ENCODE data around the gene NDUFA3. TPM values are rescaled to one million over a fixed set of nuclear protein-coding genes. Genes with fewer than 3 reads are reported as not detected.

The NDUFA3 gene
- total RNA-seq, 1 donor from 2014 or later, result 11.7 TPM

- no peak for DNase-seq (ENCODE audit: extremely low read depth, low read depth, low spot score)
Measured at GRCh38 chr19:54107876-54108490, 5.3 kb downstream of the NDUFA3 start.

DNA sequence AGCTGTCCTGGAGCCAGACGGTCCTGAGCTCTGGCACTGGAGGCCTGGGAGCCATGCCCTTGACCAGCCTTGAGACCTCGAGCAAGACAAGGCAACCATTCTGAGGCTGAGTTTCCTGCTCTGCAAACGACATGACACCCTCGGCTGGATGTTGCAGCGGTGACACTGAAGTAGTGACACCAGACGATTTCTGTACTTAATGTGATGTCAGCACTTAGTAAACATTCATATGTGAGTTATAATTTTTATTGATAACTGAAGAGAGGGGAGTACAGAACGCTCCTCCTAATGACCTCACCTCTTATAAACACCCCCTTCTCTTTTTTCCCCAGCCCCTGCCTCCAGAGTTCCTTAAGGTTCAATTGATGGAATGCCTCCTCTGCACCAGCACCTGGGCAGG is 5.8 kb downstream of the NDUFA3 start:
- DNase-seq (ENCODE audit: extremely low read depth, low read depth, low spot score), result no peak

DNA sequence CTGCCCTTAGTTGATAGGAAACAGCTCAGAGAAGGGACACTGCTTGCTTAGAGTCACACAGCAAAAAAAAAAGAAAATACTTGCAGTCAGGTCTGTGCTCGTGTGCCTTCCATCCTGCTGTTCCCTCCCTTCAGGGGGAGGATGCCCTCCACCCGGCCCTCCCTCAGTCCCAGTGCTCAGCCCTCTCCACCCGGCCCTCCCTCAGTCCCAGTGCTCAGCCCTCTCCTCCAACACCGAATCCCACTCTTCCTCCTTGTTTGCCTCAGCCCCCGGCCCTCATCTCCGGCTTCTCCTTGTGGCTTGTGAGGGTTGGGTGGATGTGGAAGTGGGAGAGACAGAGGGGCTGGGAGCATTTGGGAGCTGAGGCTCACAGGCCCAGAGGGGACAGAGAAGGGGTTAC is 7.0 kb downstream of the NDUFA3 start:
- no peak for DNase-seq (ENCODE audit: extremely low read depth, low read depth, low spot score)

GRCh38 chr19:54114340-54115108 is 11.9 kb downstream of the NDUFA3 start:
- no peak for DNase-seq (ENCODE audit: extremely low read depth, low read depth, low spot score)

GRCh38 chr19:54115109-54116063 is 12.7 kb downstream of the NDUFA3 start, which contains the start of the genes PRPF31 and TFPT:
Gene PRPF31, plus strand, starts transcription at chr19:54115754. Its CDS starts 2,525 bp downstream, at chr19:54118279.
Gene TFPT, minus strand, starts transcription at chr19:54115657. Its CDS starts 388 bp downstream, at chr19:54115269.
- DNase-seq (ENCODE audit: extremely low read depth, low read depth, low spot score), result peak; percentile 94

GRCh38 chr19:54121259-54121658 is 18.6 kb downstream of the NDUFA3 start:
- no peak for DNase-seq (ENCODE audit: extremely low read depth, low read depth, low spot score)

- DNase-seq (ENCODE audit: extremely low read depth, low read depth, low spot score), result no peak
Measured at GRCh38 chr19:54123682-54124081, 21.0 kb downstream of the NDUFA3 start.

DNA sequence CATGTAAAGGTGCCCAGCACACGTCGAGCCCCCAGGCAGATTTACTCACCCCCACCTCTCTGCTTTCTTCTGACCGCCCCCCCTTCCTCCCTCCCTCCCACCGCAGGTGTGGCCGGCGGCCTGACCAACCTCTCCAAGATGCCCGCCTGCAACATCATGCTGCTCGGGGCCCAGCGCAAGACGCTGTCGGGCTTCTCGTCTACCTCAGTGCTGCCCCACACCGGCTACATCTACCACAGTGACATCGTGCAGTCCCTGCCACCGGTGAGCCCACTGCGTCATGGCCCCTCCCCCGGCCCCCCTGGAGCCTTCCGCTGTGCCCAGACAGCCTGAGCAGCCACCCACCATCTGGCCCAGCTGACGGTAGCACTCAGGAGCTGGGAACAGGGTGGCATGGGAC is 21.7 kb downstream of the NDUFA3 start:
- DNase-seq (ENCODE audit: extremely low read depth, low read depth, low spot score), result no peak

DNA sequence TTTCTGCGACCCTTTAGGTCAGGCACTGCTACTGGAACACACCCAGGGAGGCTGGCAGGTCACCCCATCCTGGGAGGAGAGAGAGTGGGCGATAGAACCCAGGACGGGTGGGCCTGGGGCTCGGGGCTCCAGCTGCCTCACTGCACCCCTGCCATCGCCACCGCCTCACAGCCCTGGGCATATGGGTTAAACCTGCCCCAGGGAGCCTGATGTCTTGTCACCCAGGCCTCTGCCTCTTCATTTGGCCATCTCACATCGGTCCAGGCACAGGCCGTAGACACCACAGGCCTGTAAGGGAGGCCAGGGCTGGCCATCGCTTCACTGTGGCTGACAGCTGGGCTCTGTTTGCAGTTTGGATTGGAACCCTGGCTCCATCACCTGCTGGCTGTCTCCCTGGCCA is 23.1 kb downstream of the NDUFA3 start:
- DNase-seq (ENCODE audit: extremely low read depth, low read depth, low spot score), result no peak

DNA sequence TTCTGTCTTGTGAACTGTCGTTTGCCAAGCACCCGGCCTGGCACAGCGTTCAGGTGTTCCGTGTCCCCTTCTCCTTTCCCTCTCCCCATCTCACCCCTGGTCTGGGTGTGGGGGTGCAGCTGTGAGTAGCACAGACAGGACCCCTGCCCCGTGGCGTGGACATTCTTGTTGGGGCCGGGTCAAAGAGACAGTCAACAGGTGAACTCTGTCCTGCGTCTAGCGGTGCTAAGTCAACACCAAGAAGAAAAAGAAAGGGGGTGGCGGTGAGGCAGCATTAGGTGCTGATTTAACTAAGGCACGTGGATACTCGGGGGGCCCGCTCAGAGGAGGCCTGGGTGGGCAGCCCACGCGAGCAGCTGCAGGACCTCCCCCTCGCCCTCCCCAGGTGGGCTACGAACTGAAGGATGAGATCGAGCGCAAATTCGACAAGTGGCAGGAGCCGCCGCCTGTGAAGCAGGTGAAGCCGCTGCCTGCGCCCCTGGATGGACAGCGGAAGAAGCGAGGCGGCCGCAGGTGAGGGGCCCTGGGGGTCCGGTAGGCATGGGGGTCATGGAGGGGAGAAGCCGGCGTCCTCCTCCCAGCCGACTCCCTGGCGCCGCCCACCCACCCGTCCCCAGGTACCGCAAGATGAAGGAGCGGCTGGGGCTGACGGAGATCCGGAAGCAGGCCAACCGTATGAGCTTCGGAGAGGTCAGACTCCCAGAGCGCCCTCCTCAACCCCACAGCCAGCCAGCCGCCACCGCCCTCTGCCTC is 25.2 kb downstream of the NDUFA3 start:
- DNase-seq (ENCODE audit: extremely low read depth, low read depth, low spot score), result no peak

- no peak for DNase-seq (ENCODE audit: extremely low read depth, low read depth, low spot score)
Measured at GRCh38 chr19:54128441-54128725, 25.7 kb downstream of the NDUFA3 start.

- no peak for DNase-seq (ENCODE audit: extremely low read depth, low read depth, low spot score)
Measured at GRCh38 chr19:54128796-54129616, 26.4 kb downstream of the NDUFA3 start.

DNA sequence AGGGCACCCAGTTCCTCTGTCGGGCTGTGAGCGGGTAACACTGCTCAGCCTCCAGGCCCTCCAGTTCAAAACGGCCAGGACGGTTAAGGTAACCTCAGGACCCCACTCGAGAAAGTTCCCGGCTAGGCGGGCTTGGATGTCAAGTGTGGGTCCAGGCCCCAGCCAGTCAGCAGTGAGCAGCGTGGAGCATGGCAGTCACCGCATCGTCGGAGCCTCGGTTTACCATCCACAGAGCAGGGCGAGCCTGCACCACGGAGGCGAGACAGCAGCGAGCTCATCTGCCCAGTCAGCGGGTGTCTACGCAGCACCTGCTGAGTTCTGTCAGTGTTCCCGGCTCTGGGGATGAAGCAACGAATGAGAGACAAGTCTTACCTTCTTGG is 27.0 kb downstream of the NDUFA3 start:
- no peak for DNase-seq (ENCODE audit: extremely low read depth, low read depth, low spot score)

DNA sequence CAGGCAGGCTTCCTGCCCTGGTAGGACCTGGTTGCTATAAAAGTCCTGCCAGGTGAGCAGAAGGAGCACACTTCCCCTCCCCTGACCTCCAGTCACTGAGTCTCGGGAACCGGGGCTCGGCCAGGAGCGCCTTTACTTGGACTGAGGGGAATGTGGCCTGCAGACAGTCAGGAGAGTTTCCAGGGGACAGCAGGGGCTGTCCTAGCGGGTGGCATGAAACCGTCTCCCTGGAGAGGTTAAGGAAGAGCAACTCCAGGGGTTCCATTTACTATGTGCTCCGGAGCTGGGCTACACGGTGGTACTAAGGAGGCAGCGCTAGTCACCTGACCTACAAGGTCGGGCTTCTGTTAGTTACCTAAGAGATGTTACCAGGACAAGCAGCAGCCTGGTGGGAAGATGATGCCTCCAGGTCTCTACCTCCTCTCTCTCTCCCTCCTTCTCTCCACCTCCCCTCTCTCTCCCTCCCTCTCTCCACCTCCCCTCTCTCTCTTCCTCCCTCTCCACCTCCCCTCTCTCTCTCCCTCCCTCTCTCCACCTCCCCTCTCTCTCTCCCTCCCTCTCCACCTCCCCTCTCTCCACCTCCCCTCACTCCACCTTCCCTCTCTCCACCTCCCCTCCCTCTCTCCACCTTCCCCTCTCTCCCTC is 30.8 kb downstream of the NDUFA3 start:
- no peak for DNase-seq (ENCODE audit: extremely low read depth, low read depth, low spot score)

- no peak for DNase-seq (ENCODE audit: extremely low read depth, low read depth, low spot score)
Measured at GRCh38 chr19:54133957-54134590, 31.4 kb downstream of the NDUFA3 start.

DNA sequence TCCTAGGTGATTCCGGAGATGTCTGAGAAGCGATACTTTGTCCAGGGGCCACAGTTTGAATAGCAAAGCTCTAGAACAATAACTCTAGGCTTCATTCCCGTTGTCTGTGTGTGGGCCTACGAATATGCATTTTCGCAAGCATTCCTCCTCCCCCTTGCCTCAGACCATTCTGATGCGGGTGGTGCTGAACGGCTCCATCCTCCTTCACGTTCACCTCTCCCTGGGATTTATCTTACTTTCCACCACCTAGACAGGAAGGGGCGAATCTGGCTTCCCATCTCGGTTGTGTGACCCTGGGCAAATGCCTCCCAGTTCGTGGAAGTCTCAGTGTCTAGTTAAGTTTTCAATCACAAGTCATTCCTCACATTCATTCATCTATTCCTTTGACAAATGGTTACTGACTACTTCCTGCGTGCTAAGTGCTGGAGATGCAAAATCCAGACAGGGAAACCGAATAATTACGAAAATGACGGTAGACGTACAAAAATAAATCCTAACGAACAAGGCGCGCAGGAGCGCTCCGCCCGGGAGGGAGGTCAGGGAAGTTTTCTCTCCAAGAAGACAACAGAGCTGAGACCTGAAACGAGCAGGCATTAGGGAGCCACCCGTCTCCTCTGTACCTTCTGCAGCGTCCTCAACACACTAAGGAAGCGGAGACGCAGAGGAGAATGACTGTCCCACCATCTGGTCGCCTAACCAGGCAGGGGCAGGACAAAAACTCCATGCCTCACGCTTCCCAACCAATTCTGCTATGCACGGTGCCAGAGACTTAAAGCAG is 33.6 kb downstream of the NDUFA3 start:
- DNase-seq (ENCODE audit: extremely low read depth, low read depth, low spot score), result no peak

DNA sequence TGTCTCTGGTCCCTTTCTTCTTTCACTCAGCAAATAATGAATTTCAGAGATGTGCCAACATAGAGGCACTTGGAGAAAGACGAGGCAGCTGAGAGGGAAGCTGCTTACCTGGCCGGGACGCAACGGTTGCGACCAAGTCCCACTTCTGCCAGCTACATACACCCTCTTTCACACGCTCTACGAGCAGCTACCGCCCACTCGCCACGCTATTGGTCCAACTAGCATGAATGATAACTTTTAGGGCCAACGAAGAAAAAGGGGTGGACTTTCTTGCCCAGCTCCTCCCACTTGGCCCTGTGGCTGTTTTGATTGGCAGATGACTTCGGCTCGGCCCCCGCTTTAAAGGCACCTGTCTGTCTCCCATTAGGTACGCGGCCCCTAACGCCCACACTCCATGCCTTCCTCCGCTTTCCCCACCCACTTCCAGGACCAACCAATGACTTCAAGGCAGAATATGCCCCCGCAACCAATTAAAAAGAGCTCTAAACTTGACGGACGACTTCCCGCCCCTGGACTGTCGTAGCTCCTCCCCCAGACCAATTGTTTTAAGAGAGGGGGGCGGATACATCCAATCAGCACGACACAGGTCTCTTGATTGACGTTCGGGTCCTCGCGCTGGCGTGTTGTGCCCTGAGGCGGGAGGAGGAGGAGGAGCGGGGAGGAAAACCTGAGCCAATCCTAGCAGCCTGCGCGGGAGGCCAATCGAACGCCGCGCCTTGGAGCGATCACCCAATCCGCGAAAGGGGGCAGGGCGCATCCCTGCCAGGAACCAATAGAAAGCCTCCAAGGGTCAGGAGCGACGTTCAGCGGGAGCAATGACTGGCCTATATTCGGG is 34.4 kb downstream of the NDUFA3 start:
- peak; percentile 100 for DNase-seq (ENCODE audit: extremely low read depth, low read depth, low spot score)

Measured in glomerular endothelial cell (primary cell).